Liver (tissue), 9 donors: ENCODE measurements around the gene CS. TPM values are rescaled to one million over a fixed set of nuclear protein-coding genes. Genes with fewer than 3 reads are reported as not detected.
A peak's percentile ranks its signal among the peaks of the same experiment; 100 is the strongest.
"Not testable (repeated sequence)": the region's sequence is repeated elsewhere in the genome, so short reads cannot be mapped to it uniquely, and the experiment has no call there.

Source experiments
- DNase-seq: peaks from one replicate; pipeline ENCODE4 v3.0.0-alpha.2; 2017; ENCODE audit warnings: low spot score
- H3K27ac ChIP-seq, 2 donors: one replicate each; pipeline ENCODE4 v1.7.0; 2013; ENCODE audit warnings: inconsistent platforms in 2 of 2, low read length in 2 of 2, control low read depth in 1 of 2, low read depth in 1 of 2, mild to moderate bottlenecking in 1 of 2
- H3K27me3 ChIP-seq, 4 donors: one replicate each; pipeline versions ENCODE4 v1.6.1 to v1.7.0; 2013; ENCODE audit warnings: low read length in 3 of 4, inconsistent platforms in 1 of 4, mild to moderate bottlenecking in 1 of 4, moderate library complexity in 1 of 4; ENCODE audit not compliant: control insufficient read depth in 4 of 4, insufficient read depth in 4 of 4
- H3K36me3 ChIP-seq, 4 donors: one replicate each; pipeline versions ENCODE4 v1.6.1 to v1.7.0; 2013; ENCODE audit warnings: low read length in 3 of 4, mild to moderate bottlenecking in 3 of 4, low read depth in 1 of 4, moderate library complexity in 1 of 4; ENCODE audit not compliant: control insufficient read depth in 4 of 4, insufficient read depth in 3 of 4
- H3K4me1 ChIP-seq, 4 donors: one replicate each; pipeline versions ENCODE4 v1.6.1 to v1.7.0; 2013; ENCODE audit warnings: low read length in 3 of 4, mild to moderate bottlenecking in 3 of 4, moderate library complexity in 1 of 4; ENCODE audit not compliant: control insufficient read depth in 4 of 4, insufficient read depth in 4 of 4
- H3K4me3 ChIP-seq, 3 donors: one replicate each; pipeline versions ENCODE4 v1.6.1 to v1.7.0; 2013; ENCODE audit warnings: low read length in 3 of 3, control low read depth in 1 of 3, low read depth in 1 of 3, mild to moderate bottlenecking in 1 of 3
- H3K9ac ChIP-seq, 2 donors: one replicate each; pipeline ENCODE4 v1.7.0; 2013; ENCODE audit warnings: low read length in 2 of 2, mild to moderate bottlenecking in 2 of 2, moderate library complexity in 2 of 2, control low read depth in 1 of 2, low read depth in 1 of 2
- H3K9me3 ChIP-seq, 4 donors: one replicate each; pipeline versions ENCODE4 v1.6.1 to v1.7.0; 2013; ENCODE audit warnings: low read length in 3 of 4; ENCODE audit not compliant: control insufficient read depth in 4 of 4
- EGR1 ChIP-seq, 2 donors: IDR thresholded peaks; 2 replicates each; pipeline ENCODE4 v1.6.1; 2016 to 2018; ENCODE audit warnings: antibody characterized with exemption in 2 of 2, low read depth in 2 of 2
- FOXA2 ChIP-seq: IDR thresholded peaks from 2 replicates; pipeline ENCODE4 v1.6.1; 2016; ENCODE audit warnings: antibody characterized with exemption
- GABPA ChIP-seq, 2 donors: IDR thresholded peaks in 1 of 2; conservative IDR thresholded peaks in 1 of 2; 2 replicates each; pipeline ENCODE4 v1.6.1; 2016; ENCODE audit warnings: antibody characterized with exemption in 2 of 2, mild to moderate bottlenecking in 1 of 2, moderate library complexity in 1 of 2
- HNF4A ChIP-seq, 2 donors: conservative IDR thresholded peaks; 2 replicates each; pipeline ENCODE4 v1.6.1; 2016; ENCODE audit warnings: antibody characterized with exemption in 2 of 2, mild to moderate bottlenecking in 2 of 2
- HNF4G ChIP-seq: IDR thresholded peaks from 2 replicates; pipeline ENCODE4 v1.6.1; 2016; ENCODE audit warnings: antibody characterized with exemption
- JUND ChIP-seq, 2 donors: IDR thresholded peaks; 2 replicates each; pipeline ENCODE4 v1.6.1; 2016; ENCODE audit warnings: antibody characterized with exemption in 2 of 2
- NR2F2 ChIP-seq: IDR thresholded peaks from 2 replicates; pipeline ENCODE4 v1.6.1; 2016; ENCODE audit warnings: antibody characterized with exemption
- YY1 ChIP-seq: IDR thresholded peaks from 2 replicates; pipeline ENCODE4 v1.6.1; 2016; ENCODE audit warnings: antibody characterized with exemption, mild to moderate bottlenecking
- WGBS: extraction: QIAGEN DNeasy Blood & Tissue Kit; methylation state at CpG from one replicate; pipeline ENCODE4 v1.1.7; 2013; 5-methylcytosine and 5-hydroxymethylcytosine counted together
- polyA plus RNA-seq, 2 donors: library from polyadenylated mRNA; stranded (reverse) in 1 of 2; unstranded in 1 of 2; fragments of 200-250 nt in 1 of 2; fragments of >200 nt in 1 of 2; fragmentation: Nextera tagmentation in 1 of 2; extraction: Ambion mirVana in 1 of 2; gene quantifications; one replicate each; pipeline versions ENCODE4 v1.2.1 to v1.2.3, GENCODE V29; 2013 to 2015
- total RNA-seq, 2 donors: library from RNA; depleted of rRNA; stranded (reverse); fragments of >200 nt; gene quantifications; one replicate each; pipeline ENCODE4 v1.2.3, GENCODE V29; 2014
- TF ChIP-seq, protein P1 (sequence below): IDR thresholded peaks from 2 replicates; pipeline ENCODE4 v1.6.1; 2016; ENCODE audit warnings: antibody characterized with exemption
- TF ChIP-seq, protein P2 (sequence below): IDR thresholded peaks from 2 replicates; pipeline ENCODE4 v1.6.1; 2016; ENCODE audit warnings: antibody characterized with exemption
- TF ChIP-seq, protein P3 (sequence below): fragments of 150-350 bp; IDR thresholded peaks from 2 replicates; pipeline ENCODE4 v1.5.1; 2017; ENCODE audit warnings: improper control_type of control experiment, low read depth, low read length; ENCODE audit not compliant: missing input control
- TF ChIP-seq, protein P4 (sequence below): IDR thresholded peaks from 2 replicates; pipeline ENCODE4 v1.6.1; 2016; ENCODE audit warnings: antibody characterized with exemption
- TF ChIP-seq, protein P5 (sequence below): IDR thresholded peaks from 2 replicates; pipeline ENCODE4 v1.6.1; 2016; ENCODE audit warnings: antibody characterized with exemption, mild to moderate bottlenecking
- donor health status: healthy.
- donor health status: healthy.
- donor health status: healthy.
- donor health status: healthy.
- donor health status: healthy.

CS gene
- total and polyA plus RNA-seq, 4 donors = 33.8 to 79.9 (median 47.5) TPM

DNA sequence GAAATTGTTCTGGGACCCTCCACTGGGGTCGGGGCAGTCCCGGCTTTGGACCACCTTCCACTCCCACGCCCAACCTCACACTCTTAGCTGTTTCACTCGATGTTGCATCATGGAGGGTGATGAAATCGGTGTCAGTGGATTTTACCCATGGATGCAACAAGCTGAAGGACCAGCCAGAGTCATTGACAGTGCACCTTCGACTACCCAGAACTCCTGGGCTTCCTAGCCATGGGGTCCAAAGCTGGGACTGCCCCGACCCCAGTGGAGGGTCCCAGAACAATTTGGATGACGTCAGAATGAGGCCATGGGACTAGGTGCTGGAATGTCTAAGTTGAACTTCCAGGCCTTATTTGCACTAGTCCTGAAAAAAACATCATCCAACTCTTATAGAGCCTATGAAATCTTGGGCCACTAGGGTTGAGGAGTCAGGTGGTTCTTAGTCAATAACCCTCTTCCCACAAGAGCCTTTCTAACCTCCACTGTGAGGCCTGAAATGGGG lies 37.7 kb upstream of the CS start:
- peaks cover 2 to 11% (median 4%) of the 10 kb centered on the region in 4 donors for H3K36me3 ChIP-seq
- TF ChIP-seq HNF4A (conservative IDR thresholded peaks at IDR 0.05) = no peak
- TF ChIP-seq, protein P1, sequence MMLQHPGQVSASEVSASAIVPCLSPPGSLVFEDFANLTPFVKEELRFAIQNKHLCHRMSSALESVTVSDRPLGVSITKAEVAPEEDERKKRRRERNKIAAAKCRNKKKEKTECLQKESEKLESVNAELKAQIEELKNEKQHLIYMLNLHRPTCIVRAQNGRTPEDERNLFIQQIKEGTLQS = peak; percentile 65
- no peaks in the 10 kb centered on the region for H3K9me3 ChIP-seq
- H3K9ac ChIP-seq = no peak overlapping the region
- WGBS = 75% methylated on average over 8 of the region's 8 CpGs
- H3K27me3 ChIP-seq = no peaks in the 10 kb centered on the region
- peaks cover under 1 to 11% (median 6%) of the 10 kb centered on the region in 4 donors for H3K4me1 ChIP-seq
- H3K4me3 ChIP-seq = no peak overlapping the region
- no peak for DNase-seq
- no peak overlapping the region for H3K27ac ChIP-seq

DNA sequence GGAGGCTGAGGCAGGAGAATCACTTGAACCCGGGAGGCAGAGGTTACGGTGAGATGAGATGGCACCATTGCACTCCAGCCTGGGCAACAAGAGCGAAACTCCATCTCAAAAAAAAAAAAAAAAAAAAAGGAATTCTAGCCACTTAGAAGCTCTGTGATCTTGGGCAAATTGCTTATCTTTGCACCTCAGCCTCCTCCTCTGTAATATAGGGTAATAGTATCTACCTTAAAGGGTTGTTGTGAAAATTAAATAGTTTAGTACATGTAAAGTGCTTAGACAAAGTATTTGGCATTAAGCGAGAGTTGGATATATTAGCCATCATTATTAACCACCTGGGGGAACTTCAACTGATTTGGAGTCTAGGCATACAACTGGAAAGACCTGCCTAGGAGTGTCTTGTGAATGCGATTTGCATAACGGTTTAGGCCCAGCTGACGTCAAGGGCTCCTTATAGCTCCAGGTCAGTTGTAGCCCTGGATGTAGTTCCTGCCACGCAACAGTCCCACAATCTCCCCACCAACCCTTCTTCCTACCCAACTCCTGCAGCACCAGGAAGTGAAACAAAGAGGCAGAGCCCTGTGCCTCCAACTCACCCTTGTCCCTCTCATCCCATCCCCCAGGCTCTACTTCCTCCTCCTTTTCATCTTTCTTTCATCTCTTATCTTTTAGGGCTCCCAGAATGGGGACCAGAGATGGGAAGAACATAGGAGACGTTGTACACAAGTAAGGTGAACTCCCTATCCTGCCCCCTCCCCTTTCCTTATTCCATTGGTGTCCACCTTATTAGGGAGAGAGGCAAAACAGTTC lies 36.4 kb upstream of the CS start:
- H3K27me3 ChIP-seq = no peaks in the 10 kb centered on the region
- no peaks in the 10 kb centered on the region for H3K9me3 ChIP-seq
- peaks cover 2 to 16% (median 10%) of the 10 kb centered on the region in 4 donors for H3K4me1 ChIP-seq
- no peak for TF ChIP-seq HNF4A (conservative IDR thresholded peaks at IDR 0.05)
- TF ChIP-seq FOXA2 = no peak
- no peak for TF ChIP-seq HNF4G
- TF ChIP-seq, protein P2, sequence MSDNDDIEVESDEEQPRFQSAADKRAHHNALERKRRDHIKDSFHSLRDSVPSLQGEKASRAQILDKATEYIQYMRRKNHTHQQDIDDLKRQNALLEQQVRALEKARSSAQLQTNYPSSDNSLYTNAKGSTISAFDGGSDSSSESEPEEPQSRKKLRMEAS = no peak
- TF ChIP-seq EGR1 (IDR thresholded peaks at IDR 0.05; ENCODE audit: low read depth in 2 of 2) = no peak
- no peak for TF ChIP-seq GABPA (IDR thresholded peaks at IDR 0.05 in 1 of 2, conservative IDR thresholded peaks at IDR 0.05 in 1 of 2)
- TF ChIP-seq, protein P3, sequence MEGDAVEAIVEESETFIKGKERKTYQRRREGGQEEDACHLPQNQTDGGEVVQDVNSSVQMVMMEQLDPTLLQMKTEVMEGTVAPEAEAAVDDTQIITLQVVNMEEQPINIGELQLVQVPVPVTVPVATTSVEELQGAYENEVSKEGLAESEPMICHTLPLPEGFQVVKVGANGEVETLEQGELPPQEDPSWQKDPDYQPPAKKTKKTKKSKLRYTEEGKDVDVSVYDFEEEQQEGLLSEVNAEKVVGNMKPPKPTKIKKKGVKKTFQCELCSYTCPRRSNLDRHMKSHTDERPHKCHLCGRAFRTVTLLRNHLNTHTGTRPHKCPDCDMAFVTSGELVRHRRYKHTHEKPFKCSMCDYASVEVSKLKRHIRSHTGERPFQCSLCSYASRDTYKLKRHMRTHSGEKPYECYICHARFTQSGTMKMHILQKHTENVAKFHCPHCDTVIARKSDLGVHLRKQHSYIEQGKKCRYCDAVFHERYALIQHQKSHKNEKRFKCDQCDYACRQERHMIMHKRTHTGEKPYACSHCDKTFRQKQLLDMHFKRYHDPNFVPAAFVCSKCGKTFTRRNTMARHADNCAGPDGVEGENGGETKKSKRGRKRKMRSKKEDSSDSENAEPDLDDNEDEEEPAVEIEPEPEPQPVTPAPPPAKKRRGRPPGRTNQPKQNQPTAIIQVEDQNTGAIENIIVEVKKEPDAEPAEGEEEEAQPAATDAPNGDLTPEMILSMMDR = no peak
- TF ChIP-seq NR2F2 = no peak
- no peak for TF ChIP-seq JUND (IDR thresholded peaks at IDR 0.05)
- TF ChIP-seq YY1 = no peak
- TF ChIP-seq, protein P1 = no peak
- TF ChIP-seq, protein P4, sequence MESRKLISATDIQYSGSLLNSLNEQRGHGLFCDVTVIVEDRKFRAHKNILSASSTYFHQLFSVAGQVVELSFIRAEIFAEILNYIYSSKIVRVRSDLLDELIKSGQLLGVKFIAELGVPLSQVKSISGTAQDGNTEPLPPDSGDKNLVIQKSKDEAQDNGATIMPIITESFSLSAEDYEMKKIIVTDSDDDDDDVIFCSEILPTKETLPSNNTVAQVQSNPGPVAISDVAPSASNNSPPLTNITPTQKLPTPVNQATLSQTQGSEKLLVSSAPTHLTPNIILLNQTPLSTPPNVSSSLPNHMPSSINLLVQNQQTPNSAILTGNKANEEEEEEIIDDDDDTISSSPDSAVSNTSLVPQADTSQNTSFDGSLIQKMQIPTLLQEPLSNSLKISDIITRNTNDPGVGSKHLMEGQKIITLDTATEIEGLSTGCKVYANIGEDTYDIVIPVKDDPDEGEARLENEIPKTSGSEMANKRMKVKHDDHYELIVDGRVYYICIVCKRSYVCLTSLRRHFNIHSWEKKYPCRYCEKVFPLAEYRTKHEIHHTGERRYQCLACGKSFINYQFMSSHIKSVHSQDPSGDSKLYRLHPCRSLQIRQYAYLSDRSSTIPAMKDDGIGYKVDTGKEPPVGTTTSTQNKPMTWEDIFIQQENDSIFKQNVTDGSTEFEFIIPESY = no peak
- TF ChIP-seq, protein P5, sequence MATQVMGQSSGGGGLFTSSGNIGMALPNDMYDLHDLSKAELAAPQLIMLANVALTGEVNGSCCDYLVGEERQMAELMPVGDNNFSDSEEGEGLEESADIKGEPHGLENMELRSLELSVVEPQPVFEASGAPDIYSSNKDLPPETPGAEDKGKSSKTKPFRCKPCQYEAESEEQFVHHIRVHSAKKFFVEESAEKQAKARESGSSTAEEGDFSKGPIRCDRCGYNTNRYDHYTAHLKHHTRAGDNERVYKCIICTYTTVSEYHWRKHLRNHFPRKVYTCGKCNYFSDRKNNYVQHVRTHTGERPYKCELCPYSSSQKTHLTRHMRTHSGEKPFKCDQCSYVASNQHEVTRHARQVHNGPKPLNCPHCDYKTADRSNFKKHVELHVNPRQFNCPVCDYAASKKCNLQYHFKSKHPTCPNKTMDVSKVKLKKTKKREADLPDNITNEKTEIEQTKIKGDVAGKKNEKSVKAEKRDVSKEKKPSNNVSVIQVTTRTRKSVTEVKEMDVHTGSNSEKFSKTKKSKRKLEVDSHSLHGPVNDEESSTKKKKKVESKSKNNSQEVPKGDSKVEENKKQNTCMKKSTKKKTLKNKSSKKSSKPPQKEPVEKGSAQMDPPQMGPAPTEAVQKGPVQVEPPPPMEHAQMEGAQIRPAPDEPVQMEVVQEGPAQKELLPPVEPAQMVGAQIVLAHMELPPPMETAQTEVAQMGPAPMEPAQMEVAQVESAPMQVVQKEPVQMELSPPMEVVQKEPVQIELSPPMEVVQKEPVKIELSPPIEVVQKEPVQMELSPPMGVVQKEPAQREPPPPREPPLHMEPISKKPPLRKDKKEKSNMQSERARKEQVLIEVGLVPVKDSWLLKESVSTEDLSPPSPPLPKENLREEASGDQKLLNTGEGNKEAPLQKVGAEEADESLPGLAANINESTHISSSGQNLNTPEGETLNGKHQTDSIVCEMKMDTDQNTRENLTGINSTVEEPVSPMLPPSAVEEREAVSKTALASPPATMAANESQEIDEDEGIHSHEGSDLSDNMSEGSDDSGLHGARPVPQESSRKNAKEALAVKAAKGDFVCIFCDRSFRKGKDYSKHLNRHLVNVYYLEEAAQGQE = no peak
- H3K9ac ChIP-seq = no peak overlapping the region
- WGBS = 89% methylated on average over 9 of the region's 9 CpGs
- no peak for DNase-seq
- peaks cover 0 to 4% (median 0%) of the 10 kb centered on the region in 4 donors for H3K36me3 ChIP-seq
- H3K4me3 ChIP-seq = no peak overlapping the region
- no peak overlapping the region for H3K27ac ChIP-seq

DNA sequence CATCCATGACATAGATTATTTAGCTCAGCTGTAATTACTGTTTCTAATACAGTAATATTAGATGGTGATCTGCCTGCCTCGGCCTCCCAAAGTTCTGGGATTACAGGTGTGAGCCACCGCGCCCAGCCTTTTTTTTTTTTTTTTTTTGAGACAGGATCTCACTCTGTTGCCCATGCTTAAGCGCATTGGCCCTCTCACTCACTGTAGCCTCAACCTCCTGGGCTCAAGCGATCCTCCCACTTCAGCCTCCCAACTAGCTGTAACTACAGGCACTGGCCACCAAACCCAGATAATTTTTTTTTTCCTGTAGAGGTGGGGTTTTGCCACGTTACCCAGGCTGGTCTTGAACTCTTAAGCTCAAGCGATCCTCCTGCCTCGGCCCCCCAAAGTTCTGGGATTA lies 35.4 kb upstream of the CS start:
- H3K27me3 ChIP-seq, H3K27ac ChIP-seq, H3K9me3 ChIP-seq, DNase-seq, H3K4me3 ChIP-seq, H3K36me3 ChIP-seq, H3K9ac ChIP-seq: not testable (repeated sequence)
- 98% methylated on average over 8 of the region's 8 CpGs for WGBS
- peaks cover 2 to 17% (median 11%) of the 10 kb centered on the region in 4 donors for H3K4me1 ChIP-seq
